BE2C (cell line): Measurements from ENCODE around the gene OR2F1.

Experiments
- DNase-seq: peaks from one replicate; pipeline ENCODE4 v3.0.0-alpha.2; 2020
- H3K27me3 ChIP-seq: fragments of 250-450 bp; sonication (Bioruptor Pico); 2 replicates; pipeline ENCODE4 v1.5.1; 2020; ENCODE audit warnings: mild to moderate bottlenecking
- H3K36me3 ChIP-seq: fragments of 250-450 bp; sonication (Bioruptor Pico); 2 replicates; pipeline ENCODE4 v1.5.1; 2020; ENCODE audit warnings: mild to moderate bottlenecking
- H3K4me1 ChIP-seq: fragments of 250-450 bp; sonication (Bioruptor Pico); 2 replicates; pipeline ENCODE4 v1.5.1; 2020
- H3K4me3 ChIP-seq: 2 replicates; pipeline ENCODE4 v1.5.1; 2011; ENCODE audit warnings: low read depth, low read length
- H3K9me3 ChIP-seq: fragments of 250-450 bp; sonication (Bioruptor Pico); 2 replicates; pipeline ENCODE4 v1.5.1; 2020
- TF ChIP-seq, protein P1 (sequence below): IDR thresholded peaks from 2 replicates; pipeline ENCODE4 v1.5.1; 2012; ENCODE audit warnings: mild to moderate bottlenecking, low read depth, low read length

Gene OR2F1

DNA sequence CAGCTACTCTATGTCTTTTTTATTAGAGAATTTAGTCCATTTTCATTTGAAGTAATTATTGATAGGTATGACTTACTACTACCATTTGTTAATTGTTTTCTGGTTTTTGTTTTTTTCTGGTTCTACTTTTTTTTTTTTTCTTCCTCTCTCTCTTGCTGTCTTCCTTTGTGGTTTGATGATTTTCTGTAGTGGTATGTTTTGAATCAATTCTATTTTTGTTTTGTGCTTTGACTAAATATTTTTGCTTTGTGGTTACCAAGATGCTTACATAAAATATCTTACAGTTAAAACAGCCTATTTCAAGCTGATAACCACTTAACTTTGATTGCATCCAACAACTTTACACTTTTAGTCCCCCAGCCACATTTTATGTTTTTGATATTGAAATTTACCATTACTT is 22.9 kb upstream of the OR2F1 start:
- Histone ChIP-seq H3K9me3 (no peaks in the 10 kb centered on the region), H3K27me3 (peaks cover 3% of the 10 kb centered on the region; the same call in 1 of the 2 replicates), H3K4me1 (no peaks in the 10 kb centered on the region), H3K36me3 (no peaks in the 10 kb centered on the region), H3K4me3 (no peak overlapping the region)
- no peak for DNase-seq
- TF ChIP-seq, protein P1, sequence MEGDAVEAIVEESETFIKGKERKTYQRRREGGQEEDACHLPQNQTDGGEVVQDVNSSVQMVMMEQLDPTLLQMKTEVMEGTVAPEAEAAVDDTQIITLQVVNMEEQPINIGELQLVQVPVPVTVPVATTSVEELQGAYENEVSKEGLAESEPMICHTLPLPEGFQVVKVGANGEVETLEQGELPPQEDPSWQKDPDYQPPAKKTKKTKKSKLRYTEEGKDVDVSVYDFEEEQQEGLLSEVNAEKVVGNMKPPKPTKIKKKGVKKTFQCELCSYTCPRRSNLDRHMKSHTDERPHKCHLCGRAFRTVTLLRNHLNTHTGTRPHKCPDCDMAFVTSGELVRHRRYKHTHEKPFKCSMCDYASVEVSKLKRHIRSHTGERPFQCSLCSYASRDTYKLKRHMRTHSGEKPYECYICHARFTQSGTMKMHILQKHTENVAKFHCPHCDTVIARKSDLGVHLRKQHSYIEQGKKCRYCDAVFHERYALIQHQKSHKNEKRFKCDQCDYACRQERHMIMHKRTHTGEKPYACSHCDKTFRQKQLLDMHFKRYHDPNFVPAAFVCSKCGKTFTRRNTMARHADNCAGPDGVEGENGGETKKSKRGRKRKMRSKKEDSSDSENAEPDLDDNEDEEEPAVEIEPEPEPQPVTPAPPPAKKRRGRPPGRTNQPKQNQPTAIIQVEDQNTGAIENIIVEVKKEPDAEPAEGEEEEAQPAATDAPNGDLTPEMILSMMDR, result no peak

DNA sequence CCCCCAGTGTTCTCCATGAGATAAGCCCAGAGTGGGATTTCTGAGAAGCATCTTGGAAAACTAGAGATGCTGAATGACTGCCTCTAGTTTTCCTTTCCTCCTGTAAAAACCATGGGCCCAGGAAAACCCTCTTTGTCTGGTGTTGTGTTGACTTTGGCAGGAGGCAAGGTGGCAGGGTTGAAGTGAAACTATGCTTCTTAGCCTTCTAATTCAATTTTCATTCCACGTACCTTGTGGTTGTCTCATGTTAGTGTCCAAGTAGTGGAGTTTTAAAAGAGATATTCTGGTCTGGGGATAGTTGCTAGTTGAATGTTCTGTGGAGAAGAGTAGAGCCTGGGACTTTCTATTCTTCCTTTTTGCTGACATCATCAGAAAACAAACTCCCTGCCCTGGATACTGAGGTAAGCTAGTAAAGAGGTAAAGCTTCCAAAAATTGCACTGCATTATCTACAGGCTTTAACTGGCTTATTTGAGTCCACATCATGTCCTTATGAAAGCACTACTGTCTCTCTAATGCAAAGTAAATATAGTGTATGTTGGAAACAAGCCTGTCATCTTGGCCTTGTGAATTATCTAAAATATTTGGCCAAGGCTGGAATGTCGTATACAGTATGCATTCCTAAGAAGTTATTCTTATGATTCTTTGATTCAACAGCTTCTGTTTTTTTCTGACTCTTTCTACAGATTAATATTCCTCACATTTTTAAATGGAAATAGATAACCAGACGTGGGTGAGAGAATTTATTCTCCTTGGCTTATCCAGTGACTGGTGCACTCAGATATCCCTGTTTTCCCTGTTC is 19.9 kb upstream of the OR2F1 start, which contains the start of gene OR2F2:
OR2F2 (plus strand) TSS at position 708 of the 800 bp plus-strand sequence; CDS start at position 708, 0 bp downstream.
- H3K36me3 ChIP-seq, result no peaks in the 10 kb centered on the region
- no peaks in the 10 kb centered on the region for H3K4me1 ChIP-seq
- no peak within 1 kb of the TSS for H3K4me3 ChIP-seq
- H3K9me3 ChIP-seq, result no peaks in the 10 kb centered on the region
- H3K27me3 ChIP-seq, result no peaks in the 10 kb centered on the region
- DNase-seq, result no peak
- TF ChIP-seq, protein P1, result no peak

DNA sequence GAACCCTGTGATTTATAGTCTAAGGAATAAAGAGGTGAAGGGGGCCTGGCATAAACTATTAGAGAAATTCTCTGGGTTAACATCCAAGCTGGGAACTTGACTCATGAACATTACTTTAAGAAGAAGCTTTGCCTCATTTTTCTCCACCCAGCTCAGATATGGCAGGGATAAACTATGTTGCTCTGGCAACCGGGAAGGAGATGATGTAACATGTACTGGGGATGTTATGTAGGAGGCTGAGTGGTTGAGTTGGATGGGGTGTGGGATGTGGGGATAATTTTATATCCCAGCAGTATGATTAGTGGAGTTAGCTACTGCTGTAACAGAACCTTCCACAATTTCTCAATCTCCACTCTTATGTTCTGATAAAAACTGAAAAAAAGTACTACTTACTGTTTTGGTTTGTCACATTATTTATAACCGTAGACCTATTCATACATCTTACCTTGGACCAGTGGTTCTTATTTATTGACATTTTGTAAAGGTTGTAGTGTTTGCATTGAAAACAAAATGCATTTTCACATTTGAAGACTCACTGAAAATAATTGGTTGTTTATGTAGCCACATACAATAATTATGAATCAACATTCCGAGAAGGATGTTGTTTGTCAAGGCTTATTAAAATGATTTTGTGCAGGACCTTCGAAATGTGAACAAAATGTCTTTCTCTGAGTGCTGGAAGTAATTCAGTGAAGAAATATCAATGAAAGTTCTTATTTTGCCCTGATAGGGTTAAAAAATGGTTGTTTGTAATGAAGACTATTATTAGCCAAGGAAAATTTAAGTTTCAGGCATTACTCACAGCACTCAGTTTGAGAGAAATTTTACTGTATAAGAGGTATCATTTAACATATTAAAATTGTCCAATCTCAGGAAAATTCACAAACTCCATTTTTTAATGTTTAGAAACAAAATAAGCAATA is 18.3 kb upstream of the OR2F1 start:
- no peak for DNase-seq
- H3K36me3 ChIP-seq, result no peaks in the 10 kb centered on the region
- TF ChIP-seq, protein P1, result no peak
- H3K4me1 ChIP-seq, result no peaks in the 10 kb centered on the region
- H3K4me3 ChIP-seq, result no peak overlapping the region
- no peaks in the 10 kb centered on the region for H3K9me3 ChIP-seq
- no peaks in the 10 kb centered on the region for H3K27me3 ChIP-seq

DNA sequence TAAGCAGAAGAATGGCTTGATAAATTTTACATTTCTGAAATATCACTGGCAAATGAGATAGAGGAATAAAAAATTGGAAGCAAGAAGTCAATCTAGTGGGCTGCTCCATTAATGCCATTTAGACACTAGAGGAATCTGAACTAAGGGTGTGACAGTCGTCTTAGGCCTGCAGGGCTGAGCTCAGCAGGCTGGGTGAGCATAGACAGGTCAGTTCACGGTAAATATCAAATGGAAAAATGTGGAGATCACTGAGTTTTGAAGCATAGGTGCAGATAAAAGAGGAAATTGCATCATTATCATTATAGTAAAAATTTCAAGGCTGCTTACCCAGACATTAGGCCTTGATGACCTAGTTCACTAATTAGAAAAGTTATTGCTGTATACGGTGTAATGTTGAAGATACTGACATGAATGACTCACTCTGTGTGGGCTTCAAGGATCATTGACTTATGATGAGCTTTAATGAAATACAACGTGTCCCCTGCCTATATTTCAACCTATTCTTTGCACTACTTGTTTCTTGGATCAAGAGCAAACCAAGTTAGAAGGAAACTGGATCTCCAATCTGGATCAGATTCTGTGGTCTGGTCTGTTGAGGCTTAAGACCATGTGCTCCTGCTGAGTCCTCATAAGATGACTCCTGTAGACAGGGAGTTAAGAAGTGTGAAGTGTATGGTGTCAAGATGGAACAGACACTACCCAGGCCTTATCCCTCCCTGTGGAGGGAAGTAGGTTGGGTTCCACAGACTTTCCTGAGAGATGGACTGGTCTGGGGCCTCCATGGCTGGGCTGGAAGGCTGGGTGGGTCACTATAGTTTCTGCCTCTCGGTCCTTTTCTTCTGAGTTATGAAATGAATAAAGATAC is 16.0 kb upstream of the OR2F1 start:
- Histone ChIP-seq H3K4me1 (no peaks in the 10 kb centered on the region), H3K9me3 (no peaks in the 10 kb centered on the region), H3K27me3 (no peaks in the 10 kb centered on the region), H3K36me3 (no peaks in the 10 kb centered on the region), H3K4me3 (no peak overlapping the region)
- TF ChIP-seq, protein P1, result no peak
- no peak for DNase-seq

DNA sequence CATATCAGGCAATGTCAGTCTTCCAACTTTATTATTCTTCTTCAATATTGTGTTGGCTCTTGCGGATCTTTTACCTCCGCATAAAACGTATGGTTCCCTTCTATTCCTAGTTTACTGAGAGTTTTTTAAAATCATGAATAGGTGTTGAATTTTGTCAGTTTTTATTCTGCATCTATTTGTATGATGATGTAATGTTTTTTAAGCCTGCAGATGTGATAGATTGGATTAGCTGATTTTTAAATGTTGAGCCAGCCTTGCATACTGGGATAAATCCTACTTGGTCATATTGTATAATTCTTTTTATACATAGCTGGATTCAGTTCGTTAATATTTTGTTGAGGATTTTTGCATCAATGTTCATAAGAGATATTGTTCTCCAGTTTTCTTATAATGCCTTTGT is 9.2 kb upstream of the OR2F1 start:
- Histone ChIP-seq H3K27me3 (no peaks in the 10 kb centered on the region), H3K4me1 (no peaks in the 10 kb centered on the region), H3K36me3 (no peaks in the 10 kb centered on the region), H3K4me3 (no peak overlapping the region), H3K9me3 (no peaks in the 10 kb centered on the region)
- DNase-seq, result no peak
- TF ChIP-seq, protein P1, result no peak
